ENCODE results near the gene ATP5F1B.
A peak's percentile ranks its signal among the peaks of the same experiment; 100 is the strongest.
"Not testable (repeated sequence)": the region's sequence is repeated elsewhere in the genome, so short reads cannot be mapped to it uniquely, and the experiment has no call there.

The ATP5F1B gene

DNA sequence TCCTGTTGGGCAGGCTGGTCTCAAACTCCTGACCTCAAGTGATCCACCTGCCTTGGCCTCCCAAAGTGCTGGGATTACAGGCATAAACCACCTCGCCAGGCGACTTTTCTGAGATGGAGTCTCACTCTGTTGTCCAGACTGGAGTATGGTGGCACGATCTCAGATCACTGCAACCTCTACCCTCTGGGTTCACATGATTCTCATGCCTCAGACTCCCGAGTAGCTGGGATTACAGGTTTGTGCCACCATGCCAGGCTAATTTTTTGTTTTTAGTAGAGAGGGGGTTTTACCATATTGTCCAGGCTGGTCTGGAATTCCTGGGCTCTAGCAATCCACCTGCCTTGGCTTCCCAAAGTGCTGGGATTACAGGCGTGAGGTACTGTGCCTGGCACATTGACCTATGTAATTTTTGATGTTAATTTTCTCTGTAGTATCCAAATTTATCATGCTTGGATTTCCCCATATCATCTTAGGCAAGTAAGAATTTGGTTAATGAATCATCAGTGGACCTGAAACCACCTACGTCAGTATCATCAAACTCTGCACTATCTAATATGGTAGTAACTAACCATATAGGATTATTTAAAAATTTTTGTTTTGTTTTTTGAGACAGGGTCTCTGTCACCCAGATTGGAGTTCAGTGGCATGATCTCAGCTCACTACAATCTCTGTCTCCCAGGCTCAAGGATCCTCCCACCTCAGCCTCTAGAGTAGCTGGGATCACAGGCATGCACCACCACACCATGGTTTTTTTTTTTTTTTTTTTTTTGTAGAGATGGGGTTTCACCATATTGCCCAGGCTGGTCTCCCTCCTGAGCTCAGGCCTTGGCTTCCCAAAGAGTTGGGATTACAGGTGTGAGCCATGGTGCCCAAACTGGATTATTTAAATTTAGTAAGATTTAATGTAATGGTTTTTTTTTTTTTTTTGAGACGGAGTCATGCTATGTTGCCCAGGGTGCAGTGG, 11.9 kb upstream of the ATP5F1B start:
- Histone ChIP-seq H3K9ac (no peak overlapping the region), H3K79me2 (no peaks in the 10 kb centered on the region), H3K36me3 (ENCODE audit: control insufficient read depth, insufficient read depth, low read length) (no peaks in the 10 kb centered on the region), H3K4me3 (ENCODE audit: low read depth, low read length) (no peak overlapping the region), H3K4me2 (ENCODE audit: low read length) (no peak overlapping the region), H3K27ac (no peak overlapping the region), H2AFZ (no peak overlapping the region), H3K27me3 (ENCODE audit: control insufficient read depth, insufficient read depth, low read length) (no peaks in the 10 kb centered on the region), H3K4me1 (no peaks in the 10 kb centered on the region), H3K9me3 (ENCODE audit: control insufficient read depth, low read length) (no peaks in the 10 kb centered on the region)
- TF ChIP-seq CTCF (IDR thresholded peaks at IDR 0.05) = no peak

DNA sequence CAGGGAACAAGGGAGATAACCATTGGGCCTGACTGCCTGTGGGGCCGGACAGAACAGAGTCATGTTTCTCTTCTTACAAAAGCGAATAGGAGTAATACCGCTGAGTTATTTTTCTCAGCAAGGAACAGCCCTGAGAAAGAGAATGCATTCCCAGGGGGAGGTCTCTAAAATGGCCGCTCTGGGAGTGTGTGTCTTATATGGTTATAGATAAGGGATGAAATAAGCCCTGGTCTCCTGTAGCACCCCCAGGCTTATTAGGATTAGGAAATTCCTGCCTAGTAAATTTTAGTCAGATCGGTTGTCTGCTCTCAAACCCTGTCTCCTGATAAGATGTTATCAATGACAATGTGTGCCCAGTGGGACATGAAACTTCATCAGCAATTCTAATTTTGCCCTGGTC, 8.0 kb upstream of the ATP5F1B start:
- H3K27ac ChIP-seq; H3K36me3 ChIP-seq (ENCODE audit: control insufficient read depth, insufficient read depth, low read length); H3K4me2 ChIP-seq (ENCODE audit: low read length); H3K9ac ChIP-seq; H3K4me3 ChIP-seq (ENCODE audit: low read depth, low read length); H3K27me3 ChIP-seq (ENCODE audit: control insufficient read depth, insufficient read depth, low read length); H3K79me2 ChIP-seq; H3K9me3 ChIP-seq (ENCODE audit: control insufficient read depth, low read length); H3K4me1 ChIP-seq; H2AFZ ChIP-seq: not testable (repeated sequence)

DNA sequence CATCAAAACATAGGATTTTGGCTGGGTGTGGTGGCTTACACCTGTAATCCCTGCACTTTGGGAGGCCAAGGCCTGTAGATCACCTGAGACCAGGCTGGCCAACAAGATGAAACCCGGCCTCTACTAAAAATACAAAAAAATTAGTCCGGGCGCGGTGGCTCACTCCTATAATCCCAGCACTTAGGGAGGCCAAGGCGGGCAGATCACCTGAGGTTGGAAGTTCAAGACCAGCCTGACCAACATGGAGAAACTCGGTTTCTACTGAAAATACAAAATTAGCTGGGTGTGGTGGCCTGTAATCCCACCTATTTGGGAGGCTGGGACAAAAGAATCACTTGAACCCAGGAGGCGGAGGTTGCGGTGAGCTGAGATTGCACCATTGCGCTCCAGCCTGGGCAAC, 2.2 kb upstream of the ATP5F1B start:
- Histone ChIP-seq H3K4me1 (peaks cover 17% of the 10 kb centered on the region), H3K79me2 (peaks cover 26% of the 10 kb centered on the region)
- H3K36me3 ChIP-seq (ENCODE audit: control insufficient read depth, insufficient read depth, low read length); H3K4me3 ChIP-seq (ENCODE audit: low read depth, low read length); H3K27me3 ChIP-seq (ENCODE audit: control insufficient read depth, insufficient read depth, low read length); H2AFZ ChIP-seq; H3K9me3 ChIP-seq (ENCODE audit: control insufficient read depth, low read length); H3K4me2 ChIP-seq (ENCODE audit: low read length); H3K9ac ChIP-seq; H3K27ac ChIP-seq: not testable (repeated sequence)

- peak overlapping the region; percentile 63 for H2AFZ ChIP-seq
- peaks cover 4% of the 10 kb centered on the region for H3K36me3 ChIP-seq (ENCODE audit: control insufficient read depth, insufficient read depth, low read length)
- H3K4me3 ChIP-seq (ENCODE audit: low read depth, low read length) = peak overlapping the region; percentile 100
- TF ChIP-seq CTCF (IDR thresholded peaks at IDR 0.05) = no peak
- peaks cover 17% of the 10 kb centered on the region for H3K4me1 ChIP-seq
- H3K9me3 ChIP-seq (ENCODE audit: control insufficient read depth, low read length) = no peaks in the 10 kb centered on the region
- peak overlapping the region; percentile 95 for H3K9ac ChIP-seq
- H3K27me3 ChIP-seq (ENCODE audit: control insufficient read depth, insufficient read depth, low read length) = no peaks in the 10 kb centered on the region
- peak overlapping the region; percentile 89 for H3K4me2 ChIP-seq (ENCODE audit: low read length)
- peak overlapping the region; percentile 98 for H3K27ac ChIP-seq
- H3K79me2 ChIP-seq = peaks cover 34% of the 10 kb centered on the region
Measured at GRCh38 chr12:56645201-56645716, 525 bp downstream of the ATP5F1B start.

- no peak for TF ChIP-seq CTCF (IDR thresholded peaks at IDR 0.05)
- peak overlapping the region; percentile 98 for H3K27ac ChIP-seq
- H3K4me2 ChIP-seq (ENCODE audit: low read length) = peak overlapping the region; percentile 89
- peaks cover 34% of the 10 kb centered on the region for H3K79me2 ChIP-seq
- no peaks in the 10 kb centered on the region for H3K27me3 ChIP-seq (ENCODE audit: control insufficient read depth, insufficient read depth, low read length)
- H2AFZ ChIP-seq = no peak overlapping the region
- peaks cover 17% of the 10 kb centered on the region for H3K4me1 ChIP-seq
- peak overlapping the region; percentile 100 for H3K4me3 ChIP-seq (ENCODE audit: low read depth, low read length)
- H3K9me3 ChIP-seq (ENCODE audit: control insufficient read depth, low read length) = no peaks in the 10 kb centered on the region
- peaks cover 4% of the 10 kb centered on the region for H3K36me3 ChIP-seq (ENCODE audit: control insufficient read depth, insufficient read depth, low read length)
- no peak overlapping the region for H3K9ac ChIP-seq
Measured at GRCh38 chr12:56644654-56645053, 1.1 kb downstream of the ATP5F1B start.

Measured in parathyroid adenoma (tissue), 2 donors.